HUDEP-2 (cell line): ENCODE measurements around the gene ZNF608.

Experiments
- DNase-seq, 76 experiments: peaks; one replicate each; lab custom pipeline; 2025; ENCODE audit not compliant: unreplicated experiment in 76 of 76; lab: John Stamatoyannopoulos, UW

Gene ZNF608

GRCh38 chr5:124754206-124754927, 7.9 kb upstream of the ZNF608 start:
- no peak for DNase-seq

GRCh38 chr5:124752854-124753720, 6.6 kb upstream of the ZNF608 start:
- DNase-seq: no peak

GRCh38 chr5:124751031-124751430, 4.6 kb upstream of the ZNF608 start:
- DNase-seq: no peak

- peak in 44 of 76 experiments; percentile 5 to 79 (median 44) for DNase-seq
Observed at GRCh38 chr5:124748687-124749594, 2.5 kb upstream of the ZNF608 start.

- no peak for DNase-seq
Observed at GRCh38 chr5:124747791-124748686, 1.6 kb upstream of the ZNF608 start.

GRCh38 chr5:124746916-124747790, 714 bp upstream of the ZNF608 start:
- DNase-seq: peak in 44 of 76 experiments; percentile 5 to 71 (median 43)

- DNase-seq: no peak
Observed at GRCh38 chr5:124745007-124745927, 1.2 kb downstream of the ZNF608 start.

GRCh38 chr5:124744170-124744971, 2.1 kb downstream of the ZNF608 start:
- no peak for DNase-seq

GRCh38 chr5:124743602-124744169, 2.8 kb downstream of the ZNF608 start:
- DNase-seq: no peak

GRCh38 chr5:124742983-124743601, 3.3 kb downstream of the ZNF608 start:
- DNase-seq: no peak

GRCh38 chr5:124742521-124742920, 3.9 kb downstream of the ZNF608 start:
- no peak for DNase-seq

- DNase-seq: no peak
Observed at GRCh38 chr5:124741711-124742496, 4.5 kb downstream of the ZNF608 start.

- no peak for DNase-seq
Observed at GRCh38 chr5:124740991-124741583, 5.4 kb downstream of the ZNF608 start.

- no peak for DNase-seq
Observed at GRCh38 chr5:124740071-124740470, 6.4 kb downstream of the ZNF608 start.

- DNase-seq: no peak
Observed at GRCh38 chr5:124739634-124740025, 6.8 kb downstream of the ZNF608 start.
